ENCODE results near the gene DMRT2. TPM values are rescaled to one million over a fixed set of nuclear protein-coding genes. Genes with fewer than 3 reads are reported as not detected.

DMRT2 gene
- total RNA-seq, 1 donor from 2014 or later, result not detected

DNA sequence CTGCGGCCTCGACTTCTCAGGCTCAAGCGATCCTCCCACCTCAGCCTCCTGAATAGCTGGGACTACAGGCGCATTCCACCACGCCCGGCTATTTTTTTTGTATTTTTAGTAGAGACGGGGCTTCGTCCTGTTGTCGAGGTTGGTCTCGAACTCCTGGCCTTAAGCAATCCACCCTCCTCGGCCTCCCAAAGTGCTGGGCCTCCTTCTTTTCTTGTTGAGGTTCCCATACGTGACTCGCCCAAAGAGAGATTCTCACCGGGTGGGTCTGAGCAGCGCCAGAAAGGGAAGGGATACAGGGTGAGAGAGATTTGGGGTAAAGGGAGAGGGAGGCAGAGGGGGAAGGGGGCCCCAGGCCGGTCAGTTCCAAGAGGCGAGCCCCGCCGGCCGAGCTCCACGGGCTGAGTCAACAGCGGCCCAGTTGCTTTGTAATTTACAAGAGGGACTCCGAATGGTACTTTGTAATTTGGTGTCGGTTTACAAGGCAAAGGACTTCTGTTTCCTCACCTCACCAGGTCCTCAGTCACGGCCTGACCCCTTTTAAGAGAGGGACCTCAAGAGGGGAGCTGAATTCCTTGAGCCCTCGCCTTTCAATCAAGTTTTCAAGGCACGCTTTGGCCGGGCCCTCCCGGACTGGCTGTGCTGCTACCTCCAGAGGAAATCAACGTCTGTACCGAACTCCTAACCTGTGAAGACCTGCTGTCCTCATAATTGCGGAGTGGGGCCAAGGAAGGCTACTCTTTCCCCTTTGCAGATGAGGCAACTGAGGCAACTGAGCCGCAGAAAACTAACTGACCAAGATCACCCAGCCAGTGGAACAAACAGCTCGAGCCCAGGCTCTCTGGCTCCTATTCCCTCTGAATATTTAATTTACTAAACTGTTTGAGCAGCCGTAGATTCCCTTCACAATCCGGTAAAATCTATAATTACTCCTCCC, 3.3 kb upstream of the DMRT2 start:
- no peak for DNase-seq (ENCODE audit: low read depth)

DNA sequence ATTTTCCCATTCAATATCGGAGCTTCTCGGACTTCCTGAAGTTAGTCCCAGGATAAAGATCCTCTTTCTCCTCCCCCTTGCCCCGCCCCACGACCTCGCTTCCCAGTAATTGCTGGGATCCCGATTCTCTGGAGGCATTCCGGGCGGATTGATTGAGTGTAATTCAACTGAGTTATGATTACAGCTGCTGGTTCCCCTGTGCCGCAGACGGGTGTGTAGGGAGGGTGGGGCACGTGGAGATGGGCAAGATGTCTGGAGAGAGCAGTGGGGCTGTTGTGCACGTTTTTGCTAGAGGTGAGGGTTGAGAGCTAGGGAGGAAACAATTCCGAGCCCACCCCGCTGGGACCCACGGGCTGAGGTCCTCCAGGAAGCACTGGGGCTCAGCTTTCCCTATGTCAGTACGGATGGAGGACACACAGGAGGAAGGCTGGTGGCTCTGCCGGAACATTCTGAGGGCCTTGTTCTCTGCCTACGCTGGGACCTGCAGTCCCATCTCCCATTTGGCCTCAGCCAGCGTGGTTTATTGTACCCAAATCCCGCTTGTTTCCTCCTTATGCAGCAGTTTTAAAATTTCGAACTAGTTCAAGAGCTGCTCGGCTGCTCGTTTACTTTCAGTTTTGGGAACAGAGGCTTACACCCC, 2.4 kb upstream of the DMRT2 start:
- DNase-seq (ENCODE audit: low read depth), result peak; percentile 20

DNA sequence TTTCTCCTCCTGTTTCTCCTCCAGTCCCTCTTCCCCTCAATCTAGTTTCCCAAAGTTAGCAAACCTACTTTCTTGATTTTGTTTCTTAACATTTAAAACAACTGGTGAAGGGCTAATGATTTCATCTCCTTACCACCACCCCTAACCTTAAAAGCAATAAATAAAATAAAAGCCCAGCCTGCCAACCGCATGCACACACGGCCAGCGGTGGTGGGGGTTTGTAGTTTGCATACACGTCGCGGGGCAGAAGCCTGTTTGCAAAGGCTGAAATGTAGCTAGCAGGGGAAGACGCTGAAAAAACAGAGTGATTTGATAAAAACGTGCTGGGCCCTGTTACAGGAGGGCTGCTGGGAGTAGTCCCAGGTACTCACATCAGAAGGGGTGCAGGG, 1.9 kb upstream of the DMRT2 start:
- DNase-seq (ENCODE audit: low read depth), result no peak

DNA sequence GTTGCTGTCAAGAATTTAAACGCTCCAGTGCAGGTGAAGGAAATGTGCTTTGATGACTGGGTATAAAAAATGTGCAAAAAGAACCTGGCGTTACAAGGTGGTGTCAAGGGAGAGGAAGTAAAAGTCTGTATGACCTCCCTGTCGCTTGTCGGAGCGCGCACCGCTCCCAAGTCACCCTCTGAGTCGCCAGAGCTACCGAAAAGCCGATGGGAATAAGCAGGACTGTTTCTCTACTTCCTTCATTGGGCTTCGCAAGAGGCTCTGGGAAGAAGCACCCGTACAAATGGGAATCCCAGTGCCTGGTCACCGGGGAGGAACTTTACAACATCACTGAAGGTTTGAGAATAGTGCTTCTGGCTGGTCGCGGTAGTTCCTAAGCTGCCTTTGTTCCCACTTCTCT, 1.3 kb upstream of the DMRT2 start:
- DNase-seq (ENCODE audit: low read depth), result no peak

DNA sequence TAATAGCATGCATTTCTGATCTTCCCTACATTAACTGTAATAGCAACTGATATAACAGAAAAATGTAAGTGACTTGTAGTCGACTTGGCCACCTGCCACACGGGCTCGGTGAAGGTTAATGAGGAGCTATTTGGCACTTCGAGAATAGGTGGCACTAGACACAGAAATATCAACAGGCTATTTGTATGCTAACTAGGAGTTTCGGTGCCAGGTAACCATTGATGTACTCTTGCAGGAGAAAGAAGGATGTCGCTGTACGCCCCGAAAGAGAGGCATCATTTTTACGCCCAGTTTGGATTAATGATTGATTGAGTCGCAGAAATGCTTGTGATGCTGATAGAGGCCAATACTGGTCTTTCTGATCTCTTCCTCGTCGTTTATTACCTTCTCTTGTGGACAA, 516 bp upstream of the DMRT2 start:
- DNase-seq (ENCODE audit: low read depth), result no peak

DNA sequence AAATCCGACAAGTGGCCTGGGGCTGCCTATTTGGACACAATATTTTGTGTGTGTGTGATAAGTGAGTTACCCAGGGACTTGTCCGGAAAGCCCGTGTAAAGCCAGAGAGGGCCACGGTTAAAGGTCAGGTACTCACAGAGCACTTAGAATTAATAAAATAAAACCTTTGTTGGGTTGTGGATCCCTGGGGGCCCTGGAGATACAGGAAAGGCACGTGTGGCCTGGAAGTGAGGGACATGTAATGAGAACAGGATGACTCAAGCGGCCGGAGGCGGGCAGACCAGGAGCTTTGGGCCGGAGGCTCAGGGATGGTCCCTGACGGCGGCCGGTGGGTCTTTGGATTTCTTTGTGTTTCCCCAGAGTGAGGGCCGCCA, 1.0 kb downstream of the DMRT2 start:
- DNase-seq (ENCODE audit: low read depth), result no peak

DNA sequence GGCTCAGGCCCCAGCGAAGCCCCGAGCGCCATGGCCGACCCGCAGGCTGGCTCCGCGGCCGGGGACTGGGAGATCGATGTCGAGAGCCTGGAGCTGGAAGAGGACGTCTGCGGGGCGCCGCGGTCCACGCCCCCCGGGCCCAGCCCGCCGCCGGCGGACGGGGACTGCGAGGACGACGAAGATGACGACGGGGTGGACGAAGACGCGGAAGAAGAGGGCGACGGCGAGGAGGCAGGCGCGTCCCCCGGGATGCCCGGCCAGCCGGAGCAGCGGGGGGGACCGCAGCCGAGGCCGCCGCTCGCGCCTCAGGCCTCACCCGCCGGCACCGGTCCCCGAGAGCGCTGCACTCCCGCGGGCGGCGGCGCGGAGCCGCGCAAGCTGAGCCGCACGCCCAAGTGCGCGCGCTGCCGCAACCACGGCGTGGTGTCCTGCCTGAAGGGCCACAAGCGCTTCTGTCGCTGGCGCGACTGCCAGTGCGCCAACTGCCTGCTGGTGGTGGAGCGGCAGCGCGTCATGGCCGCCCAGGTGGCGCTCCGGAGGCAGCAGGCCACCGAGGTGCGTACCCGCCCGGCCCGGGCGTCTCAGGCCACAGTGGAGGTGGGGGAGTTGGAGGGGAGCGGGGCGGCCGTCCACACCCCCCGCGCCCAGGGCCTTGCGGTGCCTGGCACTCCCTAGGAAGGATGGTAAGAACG, 1.6 kb downstream of the DMRT2 start:
- peak; percentile 48 for DNase-seq (ENCODE audit: low read depth)

DNA sequence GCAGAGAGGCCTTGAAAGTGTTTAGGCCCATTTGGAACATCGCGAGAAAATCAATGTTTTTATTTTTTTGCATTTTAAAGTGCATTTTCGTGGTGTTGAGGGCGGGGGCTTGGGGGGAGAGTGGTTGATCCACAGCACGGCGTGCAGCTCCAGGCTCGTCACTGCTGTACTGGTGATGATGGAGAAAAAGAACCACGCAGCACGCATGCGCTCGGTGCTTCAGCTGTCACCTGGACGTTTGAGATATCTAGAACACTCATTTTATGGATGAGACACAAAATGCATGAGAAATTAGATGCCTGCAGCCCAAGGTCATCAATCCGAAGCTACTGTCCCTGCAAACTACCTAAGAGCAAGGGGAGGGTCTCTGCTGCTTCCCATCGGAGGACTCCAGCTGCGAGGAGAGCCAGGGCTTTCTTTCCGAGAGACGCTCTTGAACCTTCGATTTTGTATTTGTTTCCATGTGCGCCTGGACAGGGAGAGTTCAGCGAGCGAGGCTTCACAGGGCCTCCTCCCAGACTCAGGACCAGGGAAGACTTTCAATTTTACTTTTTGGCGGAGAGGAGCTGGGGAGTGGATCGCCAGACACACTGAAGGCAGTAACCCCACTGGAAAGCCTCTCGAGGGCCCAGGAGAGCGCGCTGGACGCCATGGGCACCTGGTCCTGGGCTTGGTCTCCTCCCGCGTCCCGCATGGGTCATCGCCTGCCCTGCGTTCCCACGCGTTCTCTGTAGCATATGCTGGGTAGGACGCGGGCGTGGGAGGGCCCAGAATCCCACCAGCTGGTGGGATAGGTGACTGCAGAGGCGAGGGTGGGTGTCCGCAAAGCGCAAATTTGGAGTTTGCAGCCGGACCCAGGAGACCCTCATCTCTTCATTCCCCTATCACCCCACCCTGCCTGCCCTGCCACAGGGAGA, 2.5 kb downstream of the DMRT2 start:
- no peak for DNase-seq (ENCODE audit: low read depth)

DNA sequence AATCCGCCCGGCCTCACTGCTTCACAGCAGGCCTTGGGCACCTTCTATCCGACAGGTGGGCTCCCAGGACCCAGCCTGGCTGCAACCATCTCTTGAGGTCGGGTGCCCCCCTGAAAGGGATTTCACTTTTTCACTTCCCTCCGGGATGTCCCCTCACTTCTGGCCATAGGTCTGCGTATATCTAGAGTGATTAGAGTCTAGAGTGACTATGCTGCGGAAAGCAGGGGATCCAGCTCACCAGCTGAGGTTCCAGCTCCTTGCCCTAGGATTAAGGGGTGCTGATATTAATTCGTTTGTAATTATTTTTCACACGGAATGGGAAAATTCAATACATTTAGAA, 3.1 kb downstream of the DMRT2 start:
- DNase-seq (ENCODE audit: low read depth), result no peak

DNA sequence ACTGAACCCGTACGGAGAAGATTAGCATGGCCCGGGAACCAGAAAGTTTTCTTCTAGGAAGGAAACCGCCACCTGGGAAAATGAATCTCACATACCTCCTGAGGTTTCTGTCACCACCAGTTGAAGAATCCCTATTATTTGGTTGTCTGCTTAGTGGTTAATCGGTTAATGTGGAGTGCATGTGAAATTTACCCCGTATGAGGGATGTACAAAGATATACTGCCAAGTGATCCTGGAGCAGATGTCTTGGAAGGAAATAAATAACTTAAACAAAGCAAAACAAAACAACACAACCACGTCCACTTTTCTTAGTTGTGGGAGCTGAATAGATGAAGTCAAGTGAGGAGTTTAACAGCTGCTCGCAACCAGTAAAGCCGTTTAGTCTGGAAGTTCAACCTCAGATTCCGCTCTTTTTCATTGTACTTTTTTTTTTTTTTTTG, 3.8 kb downstream of the DMRT2 start:
- DNase-seq (ENCODE audit: low read depth), result no peak

DNA sequence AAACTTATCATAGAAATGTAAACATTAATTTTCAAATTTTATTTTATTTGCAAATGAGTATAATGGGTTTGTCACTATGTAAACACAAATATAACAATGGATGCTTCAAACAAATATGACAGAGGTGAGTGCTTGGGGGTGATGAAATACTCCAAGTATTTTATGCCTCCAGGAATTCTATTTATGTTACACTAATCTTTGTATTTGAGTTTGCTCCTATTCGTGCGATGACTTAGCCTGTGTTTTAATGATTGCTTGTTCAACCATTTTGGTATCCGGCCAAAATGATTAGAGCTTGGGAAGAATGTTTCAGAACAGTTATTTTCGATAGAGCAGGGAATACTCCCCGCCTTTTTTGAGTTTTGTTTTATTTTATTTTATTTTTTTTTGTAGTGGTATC, 5.0 kb downstream of the DMRT2 start:
- no peak for DNase-seq (ENCODE audit: low read depth)

DNA sequence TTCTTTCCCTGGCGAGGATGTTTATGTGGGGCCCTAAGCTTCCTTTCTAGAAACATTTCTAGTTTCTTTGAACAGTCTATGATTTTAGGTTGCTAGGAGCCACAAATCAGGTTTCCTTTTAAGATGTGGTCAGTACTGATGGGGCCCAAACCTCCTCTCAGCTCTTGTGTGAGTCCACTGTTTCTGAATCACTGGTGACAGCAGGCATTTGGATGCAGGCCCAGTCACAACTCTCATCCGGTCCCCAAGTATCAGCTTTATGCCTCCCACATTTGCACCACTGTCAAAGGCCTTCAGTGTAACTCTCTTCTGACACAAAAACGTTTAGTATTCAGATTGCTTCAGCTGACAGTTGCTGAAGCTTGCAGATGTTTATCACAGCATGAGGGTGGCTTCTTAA, 7.8 kb downstream of the DMRT2 start:
- no peak for DNase-seq (ENCODE audit: low read depth)

DNA sequence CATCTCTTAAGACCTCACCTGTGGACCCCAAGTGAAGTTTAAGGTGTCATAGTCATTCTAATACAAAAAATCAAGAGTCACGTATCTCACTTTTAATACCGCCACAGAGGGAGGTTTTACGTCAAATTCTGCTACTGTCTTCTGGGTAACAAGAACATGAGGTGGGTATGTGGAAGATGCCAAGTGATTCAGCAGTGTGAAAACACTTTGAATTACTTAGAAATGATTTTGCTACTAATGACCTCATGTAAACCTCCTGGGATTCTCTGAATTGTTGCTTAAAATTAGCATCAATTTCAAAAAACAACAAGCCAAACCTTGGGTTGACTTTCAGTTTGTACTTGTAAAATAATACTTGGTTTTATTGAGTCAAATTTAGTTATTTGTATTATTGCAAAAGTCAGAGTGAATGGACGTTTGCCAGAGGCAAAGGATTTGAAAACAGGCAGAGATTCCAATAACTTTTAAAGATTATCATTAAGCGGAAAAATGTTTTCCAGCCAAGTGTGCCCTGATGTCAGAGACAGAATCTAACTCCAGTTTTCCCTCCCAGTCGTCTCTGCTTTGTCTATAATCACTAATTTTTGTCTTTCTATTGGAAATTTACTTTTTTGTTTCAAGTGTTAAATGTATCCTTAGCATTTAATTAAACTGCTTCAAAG, 8.8 kb downstream of the DMRT2 start:
- DNase-seq (ENCODE audit: low read depth), result no peak

DNA sequence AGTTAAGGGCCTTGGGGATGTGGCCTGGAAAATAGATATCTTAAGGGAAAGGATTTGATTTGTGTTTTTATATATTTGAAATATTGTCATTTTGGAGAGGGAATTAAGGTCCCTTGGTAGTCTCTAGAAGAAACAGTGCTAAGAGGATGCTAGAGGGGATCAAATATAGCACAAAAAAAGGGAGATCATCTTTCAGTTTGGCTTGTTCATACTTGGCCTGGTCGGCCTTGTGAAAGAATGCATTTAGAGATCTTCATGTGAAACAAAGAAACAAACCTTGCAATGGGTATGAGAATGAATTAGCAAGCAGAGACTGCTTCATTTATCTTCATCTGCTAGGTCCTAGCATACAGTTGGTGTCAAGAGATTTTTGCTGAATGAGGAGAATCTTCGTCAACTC, 15.0 kb downstream of the DMRT2 start:
- no peak for DNase-seq (ENCODE audit: low read depth)

DNA sequence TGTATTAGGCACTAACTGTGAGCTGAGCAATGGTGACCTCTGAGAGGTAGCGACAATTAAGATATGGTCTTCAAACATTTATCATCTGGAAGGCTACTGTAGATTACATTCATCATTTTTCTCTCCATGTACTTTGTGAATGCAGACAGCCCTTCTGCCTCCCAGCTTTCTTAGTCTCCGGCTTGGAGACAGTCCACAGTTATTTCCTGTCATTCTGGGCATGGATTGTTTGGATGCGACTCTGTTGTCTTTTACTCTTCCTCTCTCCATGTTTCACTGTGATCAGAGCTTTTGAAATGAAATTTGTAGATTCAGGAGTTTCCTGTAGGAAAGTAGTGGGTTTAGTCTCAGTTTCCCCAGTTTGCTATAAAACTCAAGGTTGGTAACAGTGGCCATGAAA, 20.5 kb downstream of the DMRT2 start:
- no peak for DNase-seq (ENCODE audit: low read depth)

DNA sequence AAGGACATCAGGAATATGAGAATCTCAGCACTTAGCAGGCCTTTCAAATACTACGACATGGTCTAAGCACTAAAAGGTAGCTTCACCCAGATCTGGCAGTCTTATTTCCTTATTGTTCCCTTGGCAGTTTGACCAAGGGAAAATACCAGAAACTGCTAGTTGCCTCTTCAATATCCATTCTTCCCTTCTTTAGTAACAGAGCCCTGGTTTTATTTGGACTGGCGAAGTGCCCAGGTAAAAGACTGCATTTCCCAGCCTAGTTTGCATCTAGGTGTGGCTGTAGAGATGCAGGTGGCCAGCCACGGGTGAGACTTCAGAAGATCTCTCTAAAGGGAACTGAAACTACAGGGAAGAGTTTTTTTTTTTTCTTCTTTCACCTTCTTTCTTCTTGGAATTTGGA, 21.6 kb downstream of the DMRT2 start:
- DNase-seq (ENCODE audit: low read depth), result no peak

DNA sequence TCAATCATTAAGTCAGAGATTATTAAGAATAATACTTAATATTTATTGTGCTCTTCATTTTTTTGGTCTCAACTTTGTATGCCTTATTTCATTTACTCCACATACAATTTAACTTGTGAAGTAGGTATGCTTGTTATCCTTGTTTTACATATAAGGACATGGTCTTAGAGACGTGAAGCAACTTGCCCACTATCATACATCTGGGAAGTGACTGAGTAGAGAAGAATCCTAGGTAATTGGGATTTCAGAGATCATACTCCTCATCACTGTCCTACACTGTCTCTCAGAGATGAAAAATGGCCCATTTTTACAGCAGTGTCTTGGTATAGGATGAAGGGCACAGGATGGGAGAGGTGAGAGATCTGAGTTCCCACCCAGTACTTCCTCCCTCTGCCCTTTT, 23.3 kb downstream of the DMRT2 start:
- DNase-seq (ENCODE audit: low read depth), result no peak

DNA sequence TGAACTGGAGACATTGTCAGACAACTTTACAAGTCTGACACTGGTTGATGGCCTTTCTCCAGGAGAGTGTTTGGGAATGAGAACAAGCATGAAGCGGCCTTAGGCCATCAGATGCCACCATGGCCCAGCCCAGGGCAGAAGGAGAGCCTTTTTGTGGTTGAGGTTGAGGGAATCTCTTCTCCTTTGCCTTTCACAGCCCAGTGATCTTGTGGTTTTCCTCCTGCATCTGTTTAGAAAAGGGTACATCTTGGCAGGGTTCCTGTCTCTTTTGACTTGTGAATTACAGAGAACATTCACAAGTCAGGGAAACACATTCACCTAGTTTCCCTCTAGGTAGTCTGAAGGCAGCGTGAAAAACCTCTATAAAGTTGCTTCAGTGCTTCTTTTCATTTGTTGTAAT, 27.5 kb downstream of the DMRT2 start:
- no peak for DNase-seq (ENCODE audit: low read depth)

DNA sequence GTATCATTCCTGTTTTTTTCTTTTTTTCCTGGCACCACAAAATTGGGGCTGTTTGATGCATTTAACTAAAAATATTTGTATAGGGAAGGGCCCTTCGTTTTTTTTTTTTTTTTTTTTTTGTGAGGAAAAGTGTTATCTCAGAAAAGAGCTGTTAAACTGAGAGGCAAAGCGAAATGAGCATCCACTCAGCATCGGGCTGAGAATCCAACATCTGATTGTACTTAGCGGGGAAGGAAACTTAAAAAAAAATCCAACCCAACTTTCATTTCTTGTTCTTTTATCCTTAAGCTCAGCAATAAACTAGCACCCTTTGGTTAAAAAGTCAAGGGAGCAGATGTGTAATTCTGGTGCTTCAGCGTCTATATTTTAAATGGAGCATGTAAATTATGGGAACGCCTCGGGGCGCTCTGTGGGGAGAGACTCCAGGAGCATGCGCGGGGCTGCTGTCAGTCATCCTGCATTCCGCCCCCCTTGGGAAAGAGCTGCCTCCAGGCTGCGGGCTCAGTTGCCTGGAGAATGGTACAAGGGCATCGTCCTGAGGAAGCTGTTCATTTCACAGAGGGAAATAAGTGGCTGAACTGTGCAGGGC, 33.3 kb downstream of the DMRT2 start:
- no peak for DNase-seq (ENCODE audit: low read depth)

DNA sequence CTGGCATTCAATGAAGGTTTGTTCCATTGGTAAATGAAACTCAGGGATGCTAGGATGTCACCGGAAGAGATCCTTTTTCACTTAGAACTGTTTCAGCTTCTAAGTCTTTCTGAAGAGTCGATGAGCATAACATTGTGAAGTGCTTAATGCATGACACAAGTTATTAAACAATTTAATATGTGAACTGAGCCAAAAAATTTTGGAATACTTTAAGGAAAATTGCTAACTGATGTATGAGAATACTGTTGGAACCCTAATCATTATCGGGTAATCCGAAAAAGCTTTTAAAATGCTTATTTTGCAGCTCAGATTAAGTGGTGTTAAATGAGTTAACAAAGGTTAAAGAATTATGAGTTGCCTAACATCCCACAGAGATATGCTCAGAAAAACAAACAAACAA, 34.9 kb downstream of the DMRT2 start:
- no peak for DNase-seq (ENCODE audit: low read depth)
